IPS-15b (cell line): ENCODE data around the gene CHKB.

Source experiments
- H3K27me3 ChIP-seq: one replicate; pipeline ENCODE4 v1.6.1; 2013; ENCODE audit warnings: low read length; ENCODE audit not compliant: control insufficient read depth, insufficient read depth
- H3K36me3 ChIP-seq: one replicate; pipeline ENCODE4 v1.6.1; 2013; ENCODE audit warnings: low read length; ENCODE audit not compliant: control insufficient read depth, insufficient read depth
- H3K4me1 ChIP-seq: one replicate; pipeline ENCODE4 v1.6.1; 2013; ENCODE audit warnings: mild to moderate bottlenecking, low read length; ENCODE audit not compliant: control insufficient read depth, insufficient read depth
- H3K4me3 ChIP-seq: one replicate; pipeline ENCODE4 v1.5.1; 2013; ENCODE audit warnings: low read depth, low read length
- H3K9ac ChIP-seq: one replicate; pipeline ENCODE4 v1.6.1; 2013; ENCODE audit warnings: low read depth, mild to moderate bottlenecking, low read length
- H3K9me3 ChIP-seq: one replicate; pipeline ENCODE4 v1.6.1; 2013; ENCODE audit warnings: mild to moderate bottlenecking, low read length; ENCODE audit not compliant: control insufficient read depth, insufficient read depth

The CHKB gene

GRCh38 chr22:50585238-50585637 lies 2.6 kb upstream of the CHKB start:
- H3K27me3 ChIP-seq: peaks cover 8% of the 10 kb centered on the region
- no peaks in the 10 kb centered on the region for H3K4me1 ChIP-seq
- no peaks in the 10 kb centered on the region for H3K9me3 ChIP-seq
- peaks cover 2% of the 10 kb centered on the region for H3K36me3 ChIP-seq
- H3K9ac ChIP-seq: no peak overlapping the region
- H3K4me3 ChIP-seq: no peak overlapping the region

GRCh38 chr22:50584106-50585096 lies 1.8 kb upstream of the CHKB start:
- Histone ChIP-seq H3K36me3 (peaks cover 5% of the 10 kb centered on the region), H3K4me3 (no peak overlapping the region), H3K27me3 (peaks cover 8% of the 10 kb centered on the region), H3K9me3 (no peaks in the 10 kb centered on the region), H3K9ac (no peak overlapping the region), H3K4me1 (no peaks in the 10 kb centered on the region)

- H3K4me3 ChIP-seq: peak overlapping the region; percentile 88
Observed at GRCh38 chr22:50583294-50583861, 729 bp upstream of the CHKB start.

GRCh38 chr22:50581950-50582492 lies 628 bp downstream of the CHKB start:
- H3K4me3 ChIP-seq: peak overlapping the region; percentile 87
- H3K36me3 ChIP-seq: peaks cover 16% of the 10 kb centered on the region
- peak overlapping the region; percentile 89 for H3K9ac ChIP-seq
- peaks cover 6% of the 10 kb centered on the region for H3K27me3 ChIP-seq
- peaks cover 5% of the 10 kb centered on the region for H3K4me1 ChIP-seq
- H3K9me3 ChIP-seq: no peaks in the 10 kb centered on the region

More at GRCh38 chr22:50583294-50583861, 729 bp upstream of the CHKB start:
- Histone ChIP-seq H3K27me3 (peaks cover 8% of the 10 kb centered on the region), H3K9ac (peak overlapping the region; percentile 56), H3K9me3 (no peaks in the 10 kb centered on the region), H3K36me3 (peaks cover 11% of the 10 kb centered on the region), H3K4me1 (peaks cover 3% of the 10 kb centered on the region)

GRCh38 chr22:50581031-50581949 lies 1.4 kb downstream of the CHKB start:
- Histone ChIP-seq H3K4me3 (peak overlapping the region; percentile 87), H3K4me1 (peaks cover 5% of the 10 kb centered on the region), H3K27me3 (peaks cover 2% of the 10 kb centered on the region), H3K9ac (no peak overlapping the region), H3K9me3 (no peaks in the 10 kb centered on the region), H3K36me3 (peaks cover 16% of the 10 kb centered on the region)

GRCh38 chr22:50579752-50580151 lies 2.9 kb downstream of the CHKB start:
- Histone ChIP-seq H3K4me3 (no peak overlapping the region), H3K27me3 (no peaks in the 10 kb centered on the region)

GRCh38 chr22:50578776-50579310 lies 3.8 kb downstream of the CHKB start:
- Histone ChIP-seq H3K4me3 (no peak overlapping the region), H3K36me3 (peaks cover 20% of the 10 kb centered on the region), H3K27me3 (no peaks in the 10 kb centered on the region), H3K9ac (peak overlapping the region; percentile 37), H3K9me3 (no peaks in the 10 kb centered on the region), H3K4me1 (peaks cover 5% of the 10 kb centered on the region)

More at GRCh38 chr22:50579752-50580151, 2.9 kb downstream of the CHKB start:
- peaks cover 5% of the 10 kb centered on the region for H3K4me1 ChIP-seq
- H3K9me3 ChIP-seq: no peaks in the 10 kb centered on the region
- peaks cover 16% of the 10 kb centered on the region for H3K36me3 ChIP-seq
- H3K9ac ChIP-seq: no peak overlapping the region

GRCh38 chr22:50577987-50578775 lies 4.5 kb downstream of the CHKB start, which contains the start of gene CPT1B:
Gene CPT1B (minus strand): TSS chr22:50578427. CDS start chr22:50577915, 512 bp downstream.
- Histone ChIP-seq H3K4me3 (no peak within 1 kb of the TSS), H3K4me1 (peaks cover 5% of the 10 kb centered on the region), H3K27me3 (no peaks in the 10 kb centered on the region), H3K36me3 (peaks cover 26% of the 10 kb centered on the region), H3K9ac (peak within 1 kb of the TSS; percentile 37), H3K9me3 (no peaks in the 10 kb centered on the region)

- Histone ChIP-seq H3K9me3 (no peaks in the 10 kb centered on the region), H3K4me1 (peaks cover 5% of the 10 kb centered on the region), H3K9ac (no peak overlapping the region), H3K4me3 (no peak overlapping the region), H3K27me3 (no peaks in the 10 kb centered on the region), H3K36me3 (peaks cover 31% of the 10 kb centered on the region)
Observed at GRCh38 chr22:50577697-50577986, 5.0 kb downstream of the CHKB start.

GRCh38 chr22:50576806-50577696 lies 5.6 kb downstream of the CHKB start:
- Histone ChIP-seq H3K4me1 (peaks cover 5% of the 10 kb centered on the region), H3K4me3 (no peak overlapping the region), H3K36me3 (peaks cover 31% of the 10 kb centered on the region), H3K9ac (no peak overlapping the region), H3K9me3 (no peaks in the 10 kb centered on the region), H3K27me3 (no peaks in the 10 kb centered on the region)
